GM19240 (cell line): ENCODE data around the gene BMP7.
"Not testable (repeated sequence)": the region's sequence is repeated elsewhere in the genome, so short reads cannot be mapped to it uniquely, and the experiment has no call there.

Experiments
- DNase-seq: peaks from one replicate; pipeline ENCODE4 v3.0.0; 2011; ENCODE audit warnings: low spot score; ENCODE audit not compliant: insufficient read length

BMP7 gene

GRCh38 chr20:57288651-57289277, 22.3 kb upstream of the BMP7 start:
- no peak for DNase-seq

GRCh38 chr20:57287901-57288300, 21.5 kb upstream of the BMP7 start:
- no peak for DNase-seq

GRCh38 chr20:57287007-57287880, 20.8 kb upstream of the BMP7 start:
- DNase-seq: no peak

GRCh38 chr20:57283860-57284259, 17.4 kb upstream of the BMP7 start:
- no peak for DNase-seq

- no peak for DNase-seq
Measured at GRCh38 chr20:57282670-57283361, 16.4 kb upstream of the BMP7 start.

GRCh38 chr20:57281900-57282299, 15.5 kb upstream of the BMP7 start:
- no peak for DNase-seq

- no peak for DNase-seq
Measured at GRCh38 chr20:57280221-57280620, 13.8 kb upstream of the BMP7 start.

- DNase-seq: not testable (repeated sequence)
Measured at GRCh38 chr20:57279548-57279947, 13.1 kb upstream of the BMP7 start.

GRCh38 chr20:57278457-57278856, 12.0 kb upstream of the BMP7 start:
- no peak for DNase-seq

GRCh38 chr20:57277398-57278105, 11.1 kb upstream of the BMP7 start:
- no peak for DNase-seq

GRCh38 chr20:57276221-57276620, 9.8 kb upstream of the BMP7 start:
- DNase-seq: no peak

- DNase-seq: no peak
Measured at GRCh38 chr20:57275813-57276212, 9.4 kb upstream of the BMP7 start.

GRCh38 chr20:57275334-57275733, 8.9 kb upstream of the BMP7 start:
- no peak for DNase-seq

- no peak for DNase-seq
Measured at GRCh38 chr20:57274846-57275245, 8.4 kb upstream of the BMP7 start.

- DNase-seq: no peak
Measured at GRCh38 chr20:57274299-57274698, 7.9 kb upstream of the BMP7 start.

GRCh38 chr20:57272883-57273535, 6.6 kb upstream of the BMP7 start:
- DNase-seq: no peak

- no peak for DNase-seq
Measured at GRCh38 chr20:57270204-57270984, 4.0 kb upstream of the BMP7 start.

GRCh38 chr20:57269148-57269984, 2.9 kb upstream of the BMP7 start:
- DNase-seq: no peak

GRCh38 chr20:57268399-57269076, 2.1 kb upstream of the BMP7 start:
- DNase-seq: no peak
